Measurements from ENCODE around the gene DLX6. TPM values are rescaled to one million over a fixed set of nuclear protein-coding genes. Genes with fewer than 3 reads are reported as not detected.

DLX6 gene
- total RNA-seq, 2 experiments from 2014 or later: not detected

GRCh38 chr7:97013134-97013844, 7.9 kb downstream of the DLX6 start:
- H2AFZ ChIP-seq (ENCODE audit: low read length): no peak overlapping the region
- H4K20me1 ChIP-seq (ENCODE audit: insufficient read depth, low read length): no peaks in the 10 kb centered on the region
- H3K9me2 ChIP-seq (ENCODE audit: insufficient read depth, low read length): no peaks in the 10 kb centered on the region
- H3K9me3 ChIP-seq (ENCODE audit: low read length): no peaks in the 10 kb centered on the region
- H3K4me1 ChIP-seq (ENCODE audit: insufficient read depth, low read length, poor library complexity, severe bottlenecking): no peaks in the 10 kb centered on the region
- TF ChIP-seq EZH2phosphoT487 (IDR thresholded peaks at IDR 0.05; ENCODE audit: borderline replicate concordance, low read depth, low read length) (no peak), CTCF (conservative IDR thresholded peaks at IDR 0.05; ENCODE audit: low read length) (no peak)
- no peaks in the 10 kb centered on the region for H3K36me3 ChIP-seq (ENCODE audit: insufficient read depth, low read length)
- H3K4me3 ChIP-seq (ENCODE audit: low read depth, low read length, poor library complexity, severe bottlenecking): no peak overlapping the region
- no TSS peak for BruUV-seq (replicated peaks)
- no peak overlapping the region for H3K4me2 ChIP-seq (ENCODE audit: low read length)
- no peak overlapping the region for H3K27ac ChIP-seq (ENCODE audit: low read depth, low read length, poor library complexity, severe bottlenecking)
- CTCF ChIA-PET (ENCODE audit: unreplicated experiment): no interaction called here
- H3K79me2 ChIP-seq (ENCODE audit: insufficient read depth, low read depth, low read length): no peaks in the 10 kb centered on the region
- intact Hi-C loops (cut with micrococcal nuclease; ENCODE audit: unreplicated experiment): no loop called here
- POLR2A ChIA-PET: interaction anchor here (0.6 to 0.8 kb wide), 2 partner anchors 51 to 1048 kb away, joined by 3 to 4 read pairs; no protein-coding TSS in a partner anchor
- DNase-seq (ENCODE audit: low spot score): no peak

GRCh38 chr7:97013845-97014134, 8.4 kb downstream of the DLX6 start:
- intact Hi-C loops (cut with micrococcal nuclease; ENCODE audit: unreplicated experiment): no loop called here
- Histone ChIP-seq H3K4me2 (ENCODE audit: low read length) (no peak overlapping the region), H4K20me1 (ENCODE audit: insufficient read depth, low read length) (no peaks in the 10 kb centered on the region), H3K4me3 (ENCODE audit: low read depth, low read length, poor library complexity, severe bottlenecking) (no peak overlapping the region), H2AFZ (ENCODE audit: low read length) (no peak overlapping the region), H3K36me3 (ENCODE audit: insufficient read depth, low read length) (no peaks in the 10 kb centered on the region), H3K4me1 (ENCODE audit: insufficient read depth, low read length, poor library complexity, severe bottlenecking) (no peaks in the 10 kb centered on the region), H3K9me3 (ENCODE audit: low read length) (no peaks in the 10 kb centered on the region), H3K27ac (ENCODE audit: low read depth, low read length, poor library complexity, severe bottlenecking) (no peak overlapping the region), H3K9me2 (ENCODE audit: insufficient read depth, low read length) (no peaks in the 10 kb centered on the region), H3K79me2 (ENCODE audit: insufficient read depth, low read depth, low read length) (no peaks in the 10 kb centered on the region)
- DNase-seq (ENCODE audit: low spot score): no peak
- ChIA-PET POLR2A (interaction anchor here (0.8 kb wide), 1 partner anchor 50 kb away, joined by 4 read pairs; no protein-coding TSS in a partner anchor), CTCF (ENCODE audit: unreplicated experiment) (no interaction called here)
- TF ChIP-seq EZH2phosphoT487 (IDR thresholded peaks at IDR 0.05; ENCODE audit: borderline replicate concordance, low read depth, low read length) (no peak), CTCF (conservative IDR thresholded peaks at IDR 0.05; ENCODE audit: low read length) (no peak)
- BruUV-seq (replicated peaks): no TSS peak

GRCh38 chr7:97014145-97014750, 8.9 kb downstream of the DLX6 start:
- Histone ChIP-seq H3K4me1 (ENCODE audit: insufficient read depth, low read length, poor library complexity, severe bottlenecking) (no peaks in the 10 kb centered on the region), H3K79me2 (ENCODE audit: insufficient read depth, low read depth, low read length) (no peaks in the 10 kb centered on the region), H4K20me1 (ENCODE audit: insufficient read depth, low read length) (no peaks in the 10 kb centered on the region), H3K4me3 (ENCODE audit: low read depth, low read length, poor library complexity, severe bottlenecking) (no peak overlapping the region), H3K9me2 (ENCODE audit: insufficient read depth, low read length) (no peaks in the 10 kb centered on the region), H3K9me3 (ENCODE audit: low read length) (no peaks in the 10 kb centered on the region), H2AFZ (ENCODE audit: low read length) (no peak overlapping the region), H3K27ac (ENCODE audit: low read depth, low read length, poor library complexity, severe bottlenecking) (no peak overlapping the region), H3K4me2 (ENCODE audit: low read length) (no peak overlapping the region), H3K36me3 (ENCODE audit: insufficient read depth, low read length) (no peaks in the 10 kb centered on the region)
- intact Hi-C loops (cut with micrococcal nuclease; ENCODE audit: unreplicated experiment): no loop called here
- CTCF ChIA-PET (ENCODE audit: unreplicated experiment): no interaction called here
- no peak for TF ChIP-seq CTCF (conservative IDR thresholded peaks at IDR 0.05; ENCODE audit: low read length)
- TF ChIP-seq EZH2phosphoT487 (IDR thresholded peaks at IDR 0.05; ENCODE audit: borderline replicate concordance, low read depth, low read length): no peak
- POLR2A ChIA-PET: interaction anchor here (0.7 to 0.8 kb wide), 2 partner anchors 27 to 50 kb away, joined by 4 to 7 read pairs; no protein-coding TSS in a partner anchor
- no peak for DNase-seq (ENCODE audit: low spot score)
- BruUV-seq (replicated peaks): no TSS peak
